ENCODE measurements around the gene MAP2K3.
"Not testable (repeated sequence)": the region's sequence is repeated elsewhere in the genome, so short reads cannot be mapped to it uniquely, and the experiment has no call there.

MAP2K3 gene

DNA sequence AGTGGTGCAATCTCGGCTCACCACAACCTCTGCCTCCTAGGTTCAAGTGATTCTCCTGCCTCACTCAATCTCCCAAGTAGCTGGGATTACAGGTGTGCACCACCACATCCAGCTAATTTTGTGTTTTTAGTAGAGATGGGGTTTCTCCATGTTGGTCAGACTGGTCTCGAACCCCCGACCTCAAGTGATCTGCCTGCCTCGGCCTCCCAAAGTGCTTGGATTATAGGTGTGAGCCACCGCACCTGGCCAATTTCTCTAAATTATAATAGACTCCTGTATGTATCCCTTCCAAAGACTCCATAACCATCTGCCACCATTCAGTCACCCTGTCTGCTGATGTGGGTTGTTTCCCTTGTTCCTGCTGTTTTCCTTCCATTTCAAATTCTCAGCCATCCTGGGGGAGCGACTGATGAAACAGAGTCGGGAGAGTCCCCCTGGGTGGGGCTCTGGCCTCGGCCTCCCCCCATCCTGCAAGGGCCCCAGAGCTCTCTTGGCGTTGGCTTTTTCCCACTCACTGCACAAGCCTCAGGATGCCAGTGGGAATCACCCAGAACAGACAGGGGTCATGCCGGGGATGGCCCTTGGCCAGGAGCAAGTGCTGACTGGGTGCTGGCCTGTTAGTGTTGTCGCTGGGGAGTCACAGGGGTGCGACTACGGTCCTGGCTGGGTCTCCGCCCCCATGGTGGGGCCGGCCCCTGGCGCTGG is 25.7 kb downstream of the MAP2K3 start:
- DNase-seq (ENCODE audit: low read depth in 2 of 2): not testable (repeated sequence)

GRCh38 chr17:21310766-21311602 is 26.5 kb downstream of the MAP2K3 start:
- not testable (repeated sequence) for DNase-seq (ENCODE audit: low read depth in 2 of 2)

DNA sequence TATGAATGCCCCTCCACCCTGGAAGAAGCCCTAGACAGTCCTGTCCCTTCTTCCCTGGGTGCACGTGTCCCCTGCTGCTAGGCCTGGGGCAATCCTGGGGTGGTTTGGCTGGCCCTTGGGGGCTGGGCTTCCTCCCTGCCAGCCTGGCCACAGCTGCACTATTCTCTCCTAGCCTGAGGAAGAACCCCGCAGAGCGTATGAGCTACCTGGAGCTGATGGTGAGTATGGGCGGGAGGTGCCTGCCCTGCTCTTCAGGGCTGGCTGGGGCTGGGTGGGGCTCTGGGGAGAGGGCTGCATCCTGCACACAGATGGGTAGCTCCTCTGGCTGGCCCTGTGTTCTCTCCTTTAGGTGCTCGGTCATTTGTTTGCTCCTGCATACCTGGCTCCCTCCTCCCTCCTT is 28.8 kb downstream of the MAP2K3 start:
- no peak for DNase-seq (ENCODE audit: low read depth in 2 of 2)

DNA sequence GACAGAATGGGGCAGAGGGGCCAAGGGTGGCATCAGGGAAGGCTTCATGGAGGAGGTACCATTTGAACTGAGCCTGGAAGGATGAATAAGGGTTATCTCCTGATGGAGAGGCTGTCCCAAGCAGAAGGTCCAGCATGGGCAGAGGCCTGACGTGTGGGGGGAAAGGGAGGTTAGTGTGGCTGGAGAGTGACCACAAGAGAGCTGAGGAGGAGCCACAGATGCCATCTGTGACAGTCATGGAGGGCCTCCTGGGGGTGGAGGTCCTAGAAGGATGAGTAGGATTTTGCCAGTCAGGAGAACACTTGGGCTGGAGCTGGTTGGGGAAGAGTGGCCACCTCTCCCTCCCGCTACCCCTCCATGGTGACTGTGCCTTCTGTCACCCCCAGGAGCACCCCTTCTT is 29.2 kb downstream of the MAP2K3 start:
- not testable (repeated sequence) for DNase-seq (ENCODE audit: low read depth in 2 of 2)

DNA sequence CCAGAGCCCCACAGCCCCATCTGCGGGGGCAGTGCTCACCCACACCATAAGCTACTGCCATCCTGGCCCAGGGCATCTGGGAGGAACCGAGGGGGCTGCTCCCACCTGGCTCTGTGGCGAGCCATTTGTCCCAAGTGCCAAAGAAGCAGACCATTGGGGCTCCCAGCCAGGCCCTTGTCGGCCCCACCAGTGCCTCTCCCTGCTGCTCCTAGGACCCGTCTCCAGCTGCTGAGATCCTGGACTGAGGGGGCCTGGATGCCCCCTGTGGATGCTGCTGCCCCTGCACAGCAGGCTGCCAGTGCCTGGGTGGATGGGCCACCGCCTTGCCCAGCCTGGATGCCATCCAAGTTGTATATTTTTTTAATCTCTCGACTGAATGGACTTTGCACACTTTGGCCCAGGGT is 29.8 kb downstream of the MAP2K3 start:
- not testable (repeated sequence) for DNase-seq (ENCODE audit: low read depth in 2 of 2)

- not testable (repeated sequence) for DNase-seq (ENCODE audit: low read depth in 2 of 2)
These were observed 30.2 kb downstream of the MAP2K3 start for GRCh38 chr17:21314701-21315111.

DNA sequence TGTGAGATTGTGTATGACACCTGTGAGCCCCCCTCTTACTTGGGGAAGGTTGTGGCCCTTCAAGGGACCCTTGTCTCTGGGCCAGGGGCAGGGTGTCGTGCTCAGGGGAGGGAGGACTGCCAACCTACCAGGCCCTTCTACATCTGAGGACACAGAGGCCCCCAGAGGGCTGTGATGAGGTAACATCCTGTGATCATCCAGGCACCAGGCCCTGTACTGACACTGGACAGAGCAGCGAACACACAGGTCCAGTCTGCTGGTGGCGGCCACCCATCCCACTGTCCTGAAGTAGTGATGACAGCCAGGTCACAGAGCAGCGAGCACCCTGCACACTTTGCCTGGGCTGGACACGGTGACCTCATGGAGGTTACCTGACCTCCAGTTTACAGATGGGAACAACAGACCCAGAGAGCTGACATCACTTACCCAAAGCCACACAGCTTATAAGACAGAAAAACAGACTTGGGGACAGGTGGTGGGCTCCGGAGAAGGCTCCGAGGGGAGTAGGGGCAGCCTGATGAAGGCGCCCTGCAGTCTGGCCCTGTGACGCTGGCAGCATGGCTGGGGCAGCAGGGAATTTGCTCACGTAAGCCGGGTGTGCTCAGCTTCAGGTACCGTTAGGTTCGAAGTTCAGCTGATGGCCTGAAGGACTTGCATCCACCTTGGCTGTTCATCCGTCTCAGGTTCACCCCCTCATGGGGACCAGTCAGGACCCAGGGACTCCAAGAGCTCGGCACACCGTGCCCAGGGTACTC is 30.9 kb downstream of the MAP2K3 start:
- DNase-seq (ENCODE audit: low read depth in 2 of 2): not testable (repeated sequence)

DNA sequence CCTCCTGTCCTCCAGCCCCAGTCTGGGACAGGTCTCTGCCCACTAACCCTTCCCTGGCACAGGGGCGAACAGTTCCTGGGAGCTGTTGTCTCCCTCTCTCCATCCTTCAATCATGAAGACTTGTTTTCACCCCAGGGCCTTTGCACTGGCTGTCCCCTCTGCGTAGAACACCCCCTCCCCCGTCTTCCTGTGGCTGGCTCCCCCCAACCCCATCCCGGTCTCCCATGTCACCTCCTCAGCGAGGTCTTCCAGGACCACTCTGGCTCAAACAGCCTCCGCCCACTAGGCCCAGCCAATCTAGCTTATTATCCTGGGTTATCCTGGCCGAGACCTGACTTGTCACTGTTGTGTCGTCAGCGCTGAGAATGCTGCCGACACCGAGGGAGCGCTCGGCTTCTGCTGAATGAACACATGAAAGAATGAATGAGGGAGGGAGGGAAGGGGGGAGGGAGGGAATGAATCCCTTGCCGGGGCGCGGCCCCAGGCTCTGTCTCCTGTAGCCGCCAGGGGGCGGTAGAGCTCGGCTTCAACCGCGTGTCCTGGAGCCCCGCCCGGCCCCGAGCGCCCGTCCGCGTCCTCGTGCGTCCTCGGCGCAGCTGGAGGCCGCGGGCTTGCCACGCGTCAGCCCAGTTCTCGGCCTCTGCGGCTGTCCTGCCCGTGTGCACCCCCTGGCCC is 31.8 kb downstream of the MAP2K3 start:
- DNase-seq (ENCODE audit: low read depth in 2 of 2): not testable (repeated sequence)

DNA sequence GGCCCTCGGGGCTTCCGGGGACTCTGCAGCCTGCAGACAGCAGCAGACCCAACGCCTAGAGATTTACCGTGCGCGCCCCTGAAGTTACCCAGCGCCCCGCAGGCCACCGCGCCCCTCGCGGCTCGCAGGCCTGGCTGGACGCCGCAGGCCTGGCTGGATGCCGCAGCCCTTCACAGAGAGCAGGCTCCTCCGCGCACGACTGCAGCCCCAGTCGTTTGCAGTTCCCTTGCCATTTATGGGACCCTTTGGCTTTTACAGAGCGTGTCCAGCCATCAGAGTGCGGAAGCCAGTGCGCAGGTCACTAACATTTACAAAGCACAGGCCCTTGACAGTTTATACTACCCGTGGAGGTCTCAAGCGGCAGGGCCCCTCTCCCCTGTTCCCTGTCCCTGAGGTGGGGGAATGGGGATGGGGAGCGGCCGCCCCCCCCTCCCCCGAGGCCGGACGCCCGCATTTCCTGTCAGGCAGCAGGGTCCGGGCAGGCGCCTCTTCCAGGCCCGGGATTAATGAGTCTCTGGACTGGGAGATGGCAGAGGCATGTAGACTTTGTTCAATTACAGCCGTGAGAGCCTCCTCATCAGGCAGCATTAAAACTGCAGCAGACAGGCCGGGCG is 32.5 kb downstream of the MAP2K3 start:
- DNase-seq (ENCODE audit: low read depth in 2 of 2): not testable (repeated sequence)

- DNase-seq (ENCODE audit: low read depth in 2 of 2): not testable (repeated sequence)
These were observed 33.3 kb downstream of the MAP2K3 start for GRCh38 chr17:21317821-21318220.

DNA sequence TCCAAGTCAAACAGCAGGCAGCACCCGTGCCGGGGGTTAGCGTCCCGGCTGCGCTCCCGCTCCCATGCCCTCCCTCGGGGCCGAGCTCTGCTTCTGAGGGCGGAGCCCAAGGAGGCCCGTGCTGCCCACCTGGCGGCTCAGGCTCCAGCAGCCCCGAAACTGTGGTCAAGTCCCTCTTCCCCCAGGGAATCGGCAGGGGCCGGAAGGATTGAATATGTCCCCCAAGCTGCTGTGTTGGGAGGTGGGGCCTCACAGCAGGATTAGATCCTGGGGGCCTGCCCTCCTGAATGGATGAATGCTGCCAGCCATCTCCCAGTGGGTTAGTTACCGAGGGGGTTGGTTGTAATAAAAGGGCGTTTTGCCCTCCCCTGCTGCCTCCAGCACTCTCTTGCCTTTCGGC is 33.9 kb downstream of the MAP2K3 start:
- DNase-seq (ENCODE audit: low read depth in 2 of 2): no peak

- not testable (repeated sequence) for DNase-seq (ENCODE audit: low read depth in 2 of 2)
These were observed 34.3 kb downstream of the MAP2K3 start for GRCh38 chr17:21318856-21319255.

GRCh38 chr17:21319256-21319655 is 34.7 kb downstream of the MAP2K3 start:
- DNase-seq (ENCODE audit: low read depth in 2 of 2): not testable (repeated sequence)

GRCh38 chr17:21319686-21320375 is 35.3 kb downstream of the MAP2K3 start:
- not testable (repeated sequence) for DNase-seq (ENCODE audit: low read depth in 2 of 2)

- DNase-seq (ENCODE audit: low read depth in 2 of 2): not testable (repeated sequence)
These were observed 35.9 kb downstream of the MAP2K3 start for GRCh38 chr17:21320430-21320829.

- not testable (repeated sequence) for DNase-seq (ENCODE audit: low read depth in 2 of 2)
These were observed 36.5 kb downstream of the MAP2K3 start for GRCh38 chr17:21321061-21321460.

DNA sequence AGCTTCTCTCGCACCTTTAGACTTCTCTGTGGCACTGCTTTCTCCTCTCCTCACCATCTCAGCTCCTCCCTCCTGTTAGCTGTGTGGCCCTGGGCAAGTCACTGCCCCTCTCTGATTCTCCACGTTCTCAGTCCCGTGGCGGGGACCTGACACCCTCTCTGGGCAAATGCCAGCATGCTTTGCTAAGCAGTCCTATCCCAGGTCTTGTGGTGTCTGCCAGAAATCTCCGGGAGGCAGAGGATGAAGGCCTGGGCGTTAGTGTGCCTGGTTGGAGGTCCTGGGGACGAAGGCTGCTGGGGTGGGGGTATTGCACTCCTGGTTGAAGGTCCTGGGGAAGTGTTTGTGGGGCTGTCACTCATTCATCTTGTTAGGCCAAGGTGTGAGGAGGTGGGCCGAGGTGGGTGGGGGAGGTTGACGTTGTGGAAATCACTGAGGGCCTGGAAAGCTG is 37.3 kb downstream of the MAP2K3 start:
- not testable (repeated sequence) for DNase-seq (ENCODE audit: low read depth in 2 of 2)

DNA sequence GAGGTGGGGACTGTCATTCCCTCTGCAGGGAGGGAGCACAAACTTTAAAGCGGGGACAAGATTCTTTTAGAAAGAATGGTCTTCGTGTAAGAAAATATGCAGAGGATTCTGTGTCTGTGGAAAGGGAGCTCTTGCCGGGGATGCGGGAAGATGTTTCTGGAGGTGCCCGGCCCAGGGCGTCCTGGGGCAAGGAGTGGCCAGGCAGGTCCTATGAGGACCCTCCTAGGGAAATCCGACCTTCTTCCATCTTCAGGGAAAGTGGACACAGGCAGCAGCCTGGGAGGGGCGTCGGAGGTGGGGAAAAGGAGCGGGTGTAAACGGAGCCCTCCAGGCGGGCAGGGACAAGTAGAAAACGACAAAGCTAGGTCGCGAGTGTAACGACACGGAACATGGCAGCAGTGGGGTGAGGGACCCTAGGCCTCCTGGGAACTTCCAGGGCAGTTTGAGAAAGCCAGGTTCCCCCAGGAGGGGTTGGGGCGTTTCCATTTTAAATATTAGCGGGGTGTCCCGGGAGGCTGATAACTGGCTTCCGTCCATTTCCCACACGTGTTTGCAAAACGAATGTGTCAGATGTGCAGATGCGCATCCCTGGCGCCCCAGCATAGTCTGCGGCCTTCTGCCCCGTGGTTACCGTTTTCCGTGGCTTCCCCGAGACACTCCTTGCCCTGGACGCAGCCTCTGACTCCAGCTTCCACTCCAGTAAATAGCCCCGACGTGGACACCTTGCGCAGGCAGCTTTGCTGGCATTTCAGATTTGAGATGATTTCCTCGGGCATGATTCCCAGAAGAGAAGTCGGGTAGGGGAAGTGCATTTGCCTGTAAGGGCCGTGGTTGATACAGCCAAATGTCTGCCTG is 39.0 kb downstream of the MAP2K3 start:
- not testable (repeated sequence) for DNase-seq (ENCODE audit: low read depth in 2 of 2)

GRCh38 chr17:21324741-21325140 is 40.2 kb downstream of the MAP2K3 start:
- not testable (repeated sequence) for DNase-seq (ENCODE audit: low read depth in 2 of 2)
